RKO (cell line): ENCODE results near the gene TMEM253.
A peak's percentile ranks its signal among the peaks of the same experiment; 100 is the strongest.

ENCODE experiments used
- DNase-seq: peaks from one replicate; pipeline ENCODE4 v3.0.0-alpha.2; 2016; ENCODE audit warnings: low spot score

TMEM253 gene

DNA sequence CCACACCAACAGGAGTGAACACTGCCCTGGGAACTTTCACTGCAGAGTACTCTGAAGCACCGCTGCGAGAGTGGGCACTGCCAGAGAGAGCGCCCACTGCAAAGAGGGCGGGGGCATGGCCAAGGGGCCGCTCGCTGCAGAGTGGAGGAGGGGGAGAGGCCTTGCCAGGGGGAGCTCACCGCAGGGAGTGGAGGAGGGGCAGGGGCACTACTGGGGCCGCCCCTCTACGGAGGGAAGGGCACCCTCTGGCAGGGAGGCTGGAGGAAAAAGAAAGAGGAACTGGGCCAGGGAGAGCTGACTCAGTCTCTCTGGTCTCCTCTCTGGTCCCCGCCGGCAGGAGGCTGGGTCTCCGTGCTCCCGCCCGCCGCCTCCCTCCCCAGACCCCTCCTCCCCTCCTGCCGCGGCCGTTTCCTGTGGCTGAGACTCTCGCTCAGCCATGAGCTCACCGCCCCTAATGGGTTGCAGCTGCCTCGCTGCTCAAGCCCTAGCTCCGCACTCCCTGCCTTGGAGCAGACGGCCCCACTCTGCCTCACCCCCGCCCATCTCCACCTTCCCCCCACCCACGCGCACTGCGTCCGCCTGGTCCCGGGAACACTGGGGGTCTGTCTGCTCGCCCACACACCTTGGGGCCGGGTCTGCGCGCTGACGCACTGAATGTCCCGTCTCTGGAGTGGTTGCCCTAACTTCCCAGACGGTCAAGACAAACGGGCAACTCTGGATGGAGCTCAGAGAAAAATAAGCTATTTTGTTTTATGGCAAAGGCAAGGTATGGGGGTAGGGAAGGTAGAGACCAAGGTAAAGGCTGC, 29.4 kb upstream of the TMEM253 start:
- peak; percentile 87 for DNase-seq

DNA sequence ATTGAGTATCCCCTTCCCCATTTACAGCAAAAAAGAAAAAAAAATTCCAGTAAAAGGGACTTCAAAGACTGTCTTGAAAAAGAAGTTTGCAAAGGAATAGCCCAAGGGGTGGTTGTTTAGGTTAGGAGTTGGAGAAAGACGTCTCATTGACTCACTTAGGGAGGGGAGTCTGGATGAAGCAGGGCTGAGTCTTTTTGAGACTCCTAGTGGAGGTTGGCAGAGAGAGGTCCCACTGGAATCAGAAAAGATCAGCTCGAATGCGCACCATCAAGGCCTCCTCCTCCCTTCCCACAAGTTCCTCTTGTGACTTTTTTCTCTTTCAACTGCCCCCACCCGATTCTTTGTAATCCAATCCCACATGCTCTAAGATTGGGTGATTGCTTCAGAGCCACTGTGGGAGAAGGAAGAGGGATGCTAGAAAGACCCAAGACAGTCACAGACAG, 28.8 kb upstream of the TMEM253 start:
- peak; percentile 61 for DNase-seq

DNA sequence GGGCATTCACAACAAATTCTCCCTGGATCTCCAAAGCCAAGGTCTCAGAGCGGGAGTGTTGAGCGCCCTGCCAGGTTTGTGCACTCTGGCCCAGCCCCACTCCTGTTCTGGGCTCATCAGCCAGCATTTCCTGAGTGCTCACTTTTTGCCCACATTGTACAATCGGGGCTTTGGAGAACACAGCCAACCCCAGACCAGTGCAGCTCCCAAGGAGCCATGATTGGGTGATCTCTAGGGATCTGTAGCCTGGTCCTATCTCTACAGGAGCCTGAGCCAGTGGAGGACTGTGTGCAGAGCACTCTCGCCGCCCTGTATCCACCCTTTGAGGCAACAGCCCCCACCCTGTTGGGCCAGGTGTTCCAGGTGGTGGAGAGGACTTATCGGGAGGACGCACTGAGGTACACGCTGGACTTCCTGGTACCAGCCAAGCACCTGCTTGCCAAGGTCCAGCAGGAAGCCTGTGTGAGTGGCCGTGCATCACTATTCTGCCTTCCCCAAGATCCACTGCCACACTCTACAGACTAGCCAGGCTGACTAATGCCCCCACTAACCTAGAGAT, 28.0 kb upstream of the TMEM253 start:
- no peak for DNase-seq

DNA sequence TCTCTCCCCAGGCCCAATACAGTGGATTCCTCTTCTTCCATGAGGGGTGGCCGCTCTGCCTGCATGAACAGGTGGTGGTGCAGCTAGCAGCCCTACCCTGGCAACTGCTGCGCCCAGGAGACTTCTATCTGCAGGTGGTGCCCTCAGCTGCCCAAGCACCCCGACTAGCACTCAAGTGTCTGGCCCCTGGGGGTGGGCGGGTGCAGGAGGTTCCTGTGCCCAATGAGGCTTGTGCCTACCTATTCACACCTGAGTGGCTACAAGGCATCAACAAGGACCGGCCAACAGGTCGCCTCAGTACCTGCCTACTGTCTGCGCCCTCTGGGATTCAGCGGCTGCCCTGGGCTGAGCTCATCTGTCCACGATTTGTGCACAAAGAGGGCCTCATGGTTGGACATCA, 26.9 kb upstream of the TMEM253 start:
- DNase-seq, result no peak

DNA sequence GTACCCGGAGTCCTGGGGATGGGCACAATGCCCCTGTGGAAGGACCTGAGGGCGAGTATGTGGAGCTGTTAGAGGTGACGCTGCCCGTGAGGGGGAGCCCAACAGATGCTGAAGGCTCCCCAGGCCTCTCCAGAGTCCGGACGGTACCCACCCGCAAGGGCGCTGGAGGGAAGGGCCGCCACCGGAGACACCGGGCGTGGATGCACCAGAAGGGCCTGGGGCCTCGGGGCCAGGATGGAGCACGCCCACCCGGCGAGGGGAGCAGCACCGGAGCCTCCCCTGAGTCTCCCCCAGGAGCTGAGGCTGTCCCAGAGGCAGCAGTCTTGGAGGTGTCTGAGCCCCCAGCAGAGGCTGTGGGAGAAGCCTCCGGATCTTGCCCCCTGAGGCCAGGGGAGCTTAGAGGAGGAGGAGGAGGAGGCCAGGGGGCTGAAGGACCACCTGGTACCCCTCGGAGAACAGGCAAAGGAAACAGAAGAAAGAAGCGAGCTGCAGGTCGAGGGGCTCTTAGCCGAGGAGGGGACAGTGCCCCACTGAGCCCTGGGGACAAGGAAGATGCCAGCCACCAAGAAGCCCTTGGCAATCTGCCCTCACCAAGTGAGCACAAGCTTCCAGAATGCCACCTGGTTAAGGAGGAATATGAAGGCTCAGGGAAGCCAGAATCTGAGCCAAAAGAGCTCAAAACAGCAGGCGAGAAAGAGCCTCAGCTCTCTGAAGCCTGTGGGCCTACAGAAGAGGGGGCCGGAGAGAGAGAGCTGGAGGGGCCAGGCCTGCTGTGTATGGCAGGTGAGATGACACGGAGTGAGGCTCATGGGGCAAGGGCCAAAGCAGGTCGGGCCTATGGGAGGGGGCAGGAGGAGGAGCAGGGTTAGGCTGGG, 26.2 kb upstream of the TMEM253 start:
- DNase-seq, result no peak

DNA sequence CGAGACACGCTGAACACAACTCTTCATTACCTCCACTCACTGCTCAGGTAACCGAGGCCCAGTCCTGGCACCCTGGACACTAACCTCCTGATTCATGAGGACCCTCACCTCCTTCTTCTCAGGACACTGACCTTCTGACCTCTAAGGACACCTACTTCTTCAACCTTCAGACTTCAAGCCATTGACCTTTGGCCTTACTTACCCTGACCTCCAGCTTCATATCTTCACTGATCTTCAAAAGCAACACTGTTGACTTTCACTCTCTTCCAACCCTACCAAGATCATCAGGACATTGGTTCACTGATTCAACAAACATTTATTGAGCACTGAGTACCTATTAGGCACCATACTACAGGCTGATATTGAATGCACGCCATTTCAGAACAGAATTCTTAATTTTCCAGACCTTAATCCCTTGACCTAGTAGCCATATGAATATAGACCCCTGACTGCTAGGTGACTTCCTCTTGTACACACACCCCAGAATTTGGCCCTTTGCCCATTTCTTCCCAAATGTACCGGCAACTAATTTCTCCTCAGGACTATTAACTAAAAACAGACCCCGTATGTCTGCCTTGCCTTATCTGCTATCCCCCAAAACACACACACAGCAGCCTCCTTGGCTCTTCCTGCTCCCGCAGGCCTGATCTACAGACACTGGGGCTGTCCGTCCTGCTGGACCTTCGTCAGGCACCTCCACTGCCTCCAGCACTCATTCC, 25.0 kb upstream of the TMEM253 start:
- DNase-seq, result no peak

DNA sequence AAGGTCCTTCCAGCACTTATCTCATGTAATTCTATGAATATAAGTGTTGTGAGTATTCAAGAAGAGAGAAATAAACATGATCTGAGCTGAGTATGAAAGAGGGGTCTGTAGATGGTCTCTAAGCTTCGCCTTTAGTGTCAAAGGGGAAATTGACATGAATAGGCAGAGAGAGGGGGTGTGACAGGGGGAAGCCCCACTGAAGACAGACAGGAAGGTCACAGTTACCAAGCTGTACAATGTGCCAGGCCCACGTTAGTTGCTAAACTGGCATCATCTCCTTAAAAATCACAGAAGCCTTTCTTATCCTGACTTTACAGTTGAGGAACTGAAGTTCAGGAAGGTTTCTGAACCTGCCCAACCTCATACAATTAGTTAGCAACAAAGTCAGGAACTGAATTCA, 23.2 kb upstream of the TMEM253 start:
- no peak for DNase-seq

DNA sequence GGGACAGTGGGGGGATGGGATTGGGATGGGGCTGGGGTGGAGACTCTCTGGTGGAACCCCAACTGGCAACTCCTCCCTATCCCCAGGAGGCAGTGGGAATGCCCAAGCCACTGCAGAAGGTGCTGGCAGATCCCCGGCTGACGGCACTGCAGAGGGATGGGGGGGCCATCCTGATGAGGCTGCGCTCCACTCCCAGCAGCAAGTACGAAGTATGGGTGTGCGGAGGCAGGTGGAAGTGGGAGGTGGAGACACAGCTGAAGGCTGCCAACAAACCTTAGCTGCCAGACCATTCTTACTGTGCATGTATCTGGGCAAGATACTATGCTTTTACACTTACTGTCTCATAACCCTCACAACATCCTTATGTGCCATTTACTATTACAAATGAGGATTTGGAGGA, 22.6 kb upstream of the TMEM253 start:
- no peak for DNase-seq

DNA sequence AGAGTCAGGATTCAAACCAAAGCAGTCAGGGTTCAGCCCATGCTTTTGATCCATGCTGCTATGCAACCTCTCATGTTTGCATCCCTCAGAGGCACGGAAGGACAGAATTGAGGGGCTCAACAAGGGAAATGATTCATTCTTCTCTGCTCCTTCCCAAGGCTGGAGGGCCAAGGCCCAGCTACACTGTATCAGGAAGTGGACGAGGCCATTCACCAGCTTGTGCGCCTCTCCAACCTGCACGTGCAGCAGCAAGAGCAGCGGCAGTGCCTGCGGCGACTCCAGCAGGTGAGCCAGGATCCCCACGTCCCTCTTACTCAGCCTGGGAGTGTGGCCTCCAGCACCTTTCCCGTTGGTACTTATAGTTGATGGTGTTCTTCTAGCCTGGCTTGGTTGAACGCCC, 22.1 kb upstream of the TMEM253 start:
- DNase-seq, result no peak

DNA sequence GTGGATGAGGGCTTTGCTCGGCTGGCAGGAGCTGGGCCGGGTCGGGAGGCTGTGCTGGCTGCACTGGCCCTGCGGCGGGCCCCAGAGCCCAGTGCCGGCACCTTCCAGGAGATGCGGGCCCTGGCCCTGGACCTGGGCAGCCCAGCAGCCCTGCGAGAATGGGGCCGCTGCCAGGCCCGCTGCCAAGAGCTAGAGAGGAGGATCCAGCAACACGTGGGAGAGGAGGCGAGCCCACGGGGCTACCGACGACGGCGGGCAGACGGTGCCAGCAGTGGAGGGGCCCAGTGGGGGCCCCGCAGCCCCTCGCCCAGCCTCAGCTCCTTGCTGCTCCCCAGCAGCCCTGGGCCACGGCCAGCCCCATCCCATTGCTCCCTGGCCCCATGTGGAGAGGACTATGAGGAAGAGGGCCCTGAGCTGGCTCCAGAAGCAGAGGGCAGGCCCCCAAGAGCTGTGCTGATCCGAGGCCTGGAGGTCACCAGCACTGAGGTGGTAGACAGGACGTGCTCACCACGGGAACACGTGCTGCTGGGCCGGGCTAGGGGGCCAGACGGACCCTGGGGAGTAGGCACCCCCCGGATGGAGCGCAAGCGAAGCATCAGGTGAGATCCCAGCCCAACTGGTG, 19.2 kb upstream of the TMEM253 start:
- no peak for DNase-seq

DNA sequence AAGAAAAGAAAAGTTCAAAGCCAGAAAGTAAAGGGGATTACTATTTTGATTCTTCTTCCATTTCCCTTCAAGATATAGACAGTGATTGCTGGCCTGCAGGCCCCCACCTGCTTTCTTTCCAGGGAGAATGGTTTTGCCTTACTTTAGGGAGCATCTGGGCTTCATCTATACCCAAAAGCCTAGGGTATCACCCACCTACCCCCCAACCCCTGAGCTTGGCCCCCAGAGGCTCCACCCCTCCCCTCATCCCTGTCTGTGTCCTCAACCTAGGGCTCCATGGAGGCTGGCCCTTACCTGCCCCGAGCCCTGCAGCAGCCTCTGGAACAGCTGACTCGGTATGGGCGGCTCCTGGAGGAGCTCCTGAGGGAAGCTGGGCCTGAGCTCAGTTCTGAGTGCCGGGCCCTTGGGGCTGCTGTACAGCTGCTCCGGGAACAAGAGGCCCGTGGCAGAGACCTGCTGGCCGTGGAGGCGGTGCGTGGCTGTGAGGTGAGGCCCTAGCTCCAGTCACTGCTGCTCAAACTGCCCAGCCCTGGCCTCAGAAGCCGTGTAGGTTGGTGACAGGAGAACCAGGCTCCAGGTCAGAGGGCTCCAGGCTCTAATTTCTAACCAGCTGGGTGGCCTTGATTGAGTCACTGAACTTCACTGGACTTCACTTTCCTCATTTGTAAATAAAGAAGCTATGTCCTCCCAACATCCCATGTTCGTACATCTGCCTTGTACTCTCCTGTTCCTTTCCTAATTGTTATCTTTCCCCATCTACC, 17.1 kb upstream of the TMEM253 start:
- DNase-seq, result no peak

DNA sequence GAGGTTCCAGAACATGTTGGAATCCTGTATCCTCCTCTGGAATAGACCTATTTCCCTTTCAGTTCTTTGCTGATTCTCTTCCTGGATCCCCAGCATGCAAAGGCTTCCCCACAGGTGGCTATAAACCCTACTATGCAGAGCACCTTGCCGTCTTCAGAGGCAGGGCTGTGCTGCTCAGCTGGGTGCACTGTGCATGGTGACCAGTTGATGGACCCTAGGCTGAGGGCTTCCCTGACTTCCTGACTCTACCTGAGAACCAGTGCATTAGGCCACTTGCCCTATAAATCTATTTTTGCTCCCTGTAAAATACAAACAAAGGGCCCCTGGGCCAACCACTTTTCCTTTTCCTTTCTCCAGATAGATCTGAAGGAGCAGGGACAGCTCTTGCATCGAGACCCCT, 16.5 kb upstream of the TMEM253 start:
- DNase-seq, result no peak

DNA sequence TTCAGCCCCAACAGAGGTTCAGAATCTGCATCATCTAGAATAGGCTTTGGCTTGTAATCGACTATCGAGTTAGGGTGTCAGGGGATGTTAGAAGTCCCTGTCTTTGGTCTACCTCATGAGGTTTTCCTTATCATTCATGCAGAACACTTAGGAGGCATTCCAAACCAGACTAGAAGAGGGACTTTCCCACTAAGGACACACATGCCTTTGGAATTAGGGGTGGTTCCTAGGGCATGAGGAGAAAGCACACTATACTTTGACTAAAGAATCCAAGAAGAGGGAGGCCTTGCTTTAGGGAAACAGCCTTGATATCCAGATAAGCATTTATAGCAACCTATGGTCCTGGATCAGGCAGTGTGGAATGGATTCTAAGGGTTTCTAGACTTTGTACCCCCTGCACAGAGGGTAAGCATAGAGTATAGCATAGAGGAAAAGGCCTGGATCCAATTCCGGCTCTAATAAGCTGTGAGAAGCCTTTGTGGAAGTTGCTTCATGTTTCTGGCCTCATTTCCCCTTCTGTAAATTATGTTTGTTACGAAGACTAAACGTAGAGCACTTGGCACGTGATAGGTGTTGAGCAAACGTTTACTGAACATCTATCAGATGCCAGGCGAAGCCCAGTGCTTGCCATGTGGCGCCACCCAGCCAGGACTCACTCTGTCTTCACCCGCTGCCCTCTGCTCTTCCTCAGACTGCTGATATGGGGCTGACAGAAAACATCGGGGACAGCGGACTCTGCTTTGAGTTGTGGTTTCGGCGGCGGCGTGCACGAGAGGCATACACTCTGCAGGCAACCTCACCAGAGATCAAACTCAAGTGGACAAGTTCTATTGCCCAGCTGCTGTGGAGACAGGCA, 15.6 kb upstream of the TMEM253 start:
- DNase-seq, result no peak

DNA sequence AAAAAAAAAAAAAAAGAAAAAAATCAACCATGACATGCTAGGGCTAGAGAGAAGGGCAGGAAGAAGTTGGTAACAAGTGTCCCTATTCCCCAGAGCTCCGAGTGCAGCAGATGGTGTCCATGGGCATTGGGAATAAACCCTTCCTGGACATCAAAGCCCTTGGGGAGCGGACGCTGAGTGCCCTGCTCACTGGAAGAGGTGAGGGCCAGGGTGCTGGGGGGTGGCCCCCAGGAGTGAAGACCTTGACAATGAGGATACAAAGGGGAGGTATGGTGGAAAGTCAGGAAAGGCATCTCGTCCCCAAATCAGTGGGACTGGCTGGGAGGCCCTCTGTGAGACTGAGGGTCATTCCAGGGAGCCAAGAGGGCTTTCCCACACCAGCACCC, 14.0 kb upstream of the TMEM253 start:
- DNase-seq, result no peak

DNA sequence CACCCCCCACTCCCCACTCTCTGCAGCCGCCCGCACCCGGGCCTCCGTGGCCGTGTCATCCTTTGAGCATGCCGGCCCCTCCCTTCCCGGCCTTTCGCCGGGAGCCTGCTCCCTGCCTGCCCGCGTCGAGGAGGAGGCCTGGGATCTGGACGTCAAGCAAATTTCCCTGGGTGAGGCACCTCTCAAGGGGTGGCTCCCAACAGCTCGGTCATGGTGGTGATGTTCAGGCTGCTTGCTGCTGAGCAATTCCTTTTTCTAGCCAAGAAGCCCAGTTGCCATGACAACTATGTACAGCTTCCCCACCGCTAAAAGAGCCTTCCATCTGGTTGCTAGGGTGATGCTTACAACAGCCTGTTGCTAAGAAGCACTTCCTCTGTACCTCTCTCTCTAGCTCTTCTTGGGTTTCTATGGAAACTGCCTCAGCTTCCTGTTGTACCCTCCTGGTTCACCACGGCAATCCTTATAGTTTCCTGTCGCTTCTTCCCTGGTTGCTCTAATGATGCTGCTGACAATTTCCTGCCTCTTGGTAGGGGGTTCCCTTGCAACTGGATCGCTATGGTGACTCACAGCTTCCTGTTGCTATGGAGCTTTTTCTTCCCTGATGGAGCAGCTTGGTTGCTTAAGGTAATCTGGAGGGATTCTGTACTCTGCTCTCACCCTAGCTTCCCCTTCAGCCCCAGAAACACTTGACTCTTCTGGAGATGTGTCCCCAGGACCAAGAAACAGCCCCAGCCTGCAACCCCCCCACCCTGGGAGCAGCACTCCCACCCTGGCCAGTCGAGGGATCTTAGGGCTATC, 13.4 kb upstream of the TMEM253 start:
- peak; percentile 63 for DNase-seq

DNA sequence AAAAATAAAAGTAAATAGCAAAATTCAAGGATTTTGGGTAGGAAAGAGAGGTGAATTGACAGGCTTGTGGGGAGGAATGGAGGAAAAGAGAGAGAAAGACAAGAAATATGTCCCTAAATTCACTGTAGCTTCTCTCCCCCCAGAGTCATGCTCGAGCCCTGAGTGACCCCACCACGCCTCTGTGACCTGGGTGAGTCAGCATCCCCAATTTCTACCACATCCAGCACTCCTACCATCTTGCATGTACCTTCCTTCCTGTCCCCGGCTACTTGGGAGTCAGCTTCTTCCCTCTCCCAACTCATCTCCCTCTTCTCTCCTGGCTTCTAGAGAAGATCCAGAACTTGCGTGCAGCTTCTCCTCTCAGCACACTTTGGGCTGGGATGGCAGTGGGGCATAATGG, 12.2 kb upstream of the TMEM253 start:
- DNase-seq, result no peak

DNA sequence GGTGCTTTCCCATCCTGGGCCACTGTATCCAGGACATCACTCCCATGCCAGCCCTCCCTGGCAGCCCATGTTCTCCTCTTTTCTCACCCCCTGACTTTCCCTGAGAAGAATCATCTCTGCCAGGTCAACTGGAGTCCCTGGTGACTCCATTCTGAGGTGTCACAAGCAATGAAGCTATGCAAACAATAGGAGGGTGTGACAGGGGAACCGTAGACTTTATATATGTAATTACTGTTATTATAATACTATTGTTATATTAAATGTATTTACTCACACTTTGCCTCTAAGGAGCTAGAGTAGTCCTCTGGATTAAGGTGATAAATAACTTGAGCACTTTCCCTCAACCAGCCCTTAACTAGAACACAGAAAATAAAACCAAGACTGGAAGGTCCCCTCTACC, 11.6 kb upstream of the TMEM253 start:
- no peak for DNase-seq

DNA sequence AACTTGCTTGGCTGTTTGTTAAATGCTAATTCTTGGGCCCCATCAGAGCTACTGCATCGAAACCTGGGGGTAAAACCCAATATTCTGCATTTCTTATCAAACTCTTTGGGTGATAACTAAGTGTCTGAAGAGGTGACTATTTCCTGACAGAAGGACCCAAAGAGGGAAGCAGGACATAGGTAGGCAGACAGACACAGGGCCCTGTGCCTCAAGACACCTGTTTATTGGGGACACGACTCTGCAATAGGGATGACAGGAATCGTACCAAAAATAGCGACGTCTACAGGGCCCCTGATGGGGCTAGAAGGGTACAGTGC, 11.0 kb upstream of the TMEM253 start:
- no peak for DNase-seq

DNA sequence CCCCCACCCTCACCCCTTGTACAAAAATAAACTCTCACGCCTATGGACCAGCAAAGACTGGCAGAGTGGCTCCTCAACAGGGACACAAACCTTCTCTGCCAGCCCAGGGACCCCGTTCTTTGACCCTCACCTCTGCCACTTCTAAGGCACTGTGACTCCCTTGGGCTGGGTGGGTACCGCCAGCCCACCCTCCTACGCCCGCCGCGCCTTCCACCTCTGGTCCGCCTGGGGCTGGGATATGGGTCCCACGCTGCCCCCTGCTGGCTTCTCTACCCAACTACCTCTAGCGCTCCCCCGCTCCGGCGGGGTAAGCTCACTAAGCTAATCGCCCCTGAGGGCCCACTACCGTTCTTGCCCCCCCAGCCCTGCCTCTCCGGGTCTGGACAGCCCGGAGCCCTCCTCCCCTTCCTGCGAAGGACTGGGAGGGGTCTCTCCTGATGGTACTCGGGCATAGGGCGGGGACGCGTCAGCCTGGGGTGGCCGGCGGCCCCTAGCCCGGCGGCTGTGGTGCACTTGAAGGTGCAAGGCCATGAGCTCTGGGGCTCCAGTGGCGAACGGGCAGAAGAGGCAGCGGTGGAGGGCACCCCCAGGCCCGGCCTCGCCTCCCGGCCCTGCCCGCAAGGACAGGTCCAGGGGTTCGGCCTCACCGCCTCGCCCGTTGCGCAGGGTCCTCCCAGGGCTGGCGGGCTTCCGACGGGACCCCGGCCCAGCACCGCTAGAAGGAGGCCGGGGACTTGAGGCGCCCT, 10.5 kb upstream of the TMEM253 start:
- no peak for DNase-seq
